Effector memory CD8-positive, alpha-beta T cell (primary cell): ENCODE data around the gene CFAP46.
"Not testable (repeated sequence)": the region's sequence is repeated elsewhere in the genome, so short reads cannot be mapped to it uniquely, and the experiment has no call there.

Source experiments
- ATAC-seq: fragments of 150-1000 bp; cut with Tn5 transposase; replicated peaks from 2 replicates; pipeline ENCODE4 v1.10.0; 2021; ENCODE audit warnings: mild to moderate bottlenecking, moderate library complexity
- DNase-seq, 3 experiments: peaks; one replicate each; pipeline ENCODE4 v3.0.0; 2021
- H3K27ac Mint-ChIP-seq, 2 donors: one replicate each; pipeline ENCODE4 v1.8.0; 2022; ENCODE audit warnings: mild to moderate bottlenecking in 2 of 2, mixed read lengths in 2 of 2, moderate library complexity in 2 of 2
- H3K27me3 Mint-ChIP-seq, 2 donors: one replicate each; pipeline ENCODE4 v1.8.0; 2022; ENCODE audit warnings: mixed read lengths in 2 of 2
- H3K36me3 Mint-ChIP-seq: one replicate; pipeline ENCODE4 v1.8.0; 2022; ENCODE audit warnings: mild to moderate bottlenecking, moderate library complexity, mixed read lengths; ENCODE audit not compliant: insufficient read depth
- H3K4me1 Mint-ChIP-seq, 2 donors: one replicate each; pipeline ENCODE4 v1.8.0; 2022; ENCODE audit warnings: low read depth in 2 of 2, mixed read lengths in 2 of 2
- H3K4me3 Mint-ChIP-seq, 2 donors: one replicate each; pipeline ENCODE4 v1.8.0; 2022; ENCODE audit warnings: mild to moderate bottlenecking in 2 of 2, mixed read lengths in 2 of 2, moderate library complexity in 2 of 2
- H3K9me3 Mint-ChIP-seq, 2 donors: one replicate each; pipeline ENCODE4 v1.8.0; 2022; ENCODE audit warnings: mixed read lengths in 2 of 2

Gene CFAP46

GRCh38 chr10:132910186-132910880 lies 32.0 kb downstream of the CFAP46 start:
- ATAC-seq (no peak), DNase-seq (no peak)
- no peak overlapping the region for H3K4me3 Mint-ChIP-seq
- peaks cover 0 to 8% of the 10 kb centered on the region in 2 donors for H3K27me3 Mint-ChIP-seq
- no peaks in the 10 kb centered on the region for H3K4me1 Mint-ChIP-seq
- H3K27ac Mint-ChIP-seq: no peak overlapping the region
- H3K36me3 Mint-ChIP-seq: no peaks in the 10 kb centered on the region
- no peaks in the 10 kb centered on the region for H3K9me3 Mint-ChIP-seq

DNA sequence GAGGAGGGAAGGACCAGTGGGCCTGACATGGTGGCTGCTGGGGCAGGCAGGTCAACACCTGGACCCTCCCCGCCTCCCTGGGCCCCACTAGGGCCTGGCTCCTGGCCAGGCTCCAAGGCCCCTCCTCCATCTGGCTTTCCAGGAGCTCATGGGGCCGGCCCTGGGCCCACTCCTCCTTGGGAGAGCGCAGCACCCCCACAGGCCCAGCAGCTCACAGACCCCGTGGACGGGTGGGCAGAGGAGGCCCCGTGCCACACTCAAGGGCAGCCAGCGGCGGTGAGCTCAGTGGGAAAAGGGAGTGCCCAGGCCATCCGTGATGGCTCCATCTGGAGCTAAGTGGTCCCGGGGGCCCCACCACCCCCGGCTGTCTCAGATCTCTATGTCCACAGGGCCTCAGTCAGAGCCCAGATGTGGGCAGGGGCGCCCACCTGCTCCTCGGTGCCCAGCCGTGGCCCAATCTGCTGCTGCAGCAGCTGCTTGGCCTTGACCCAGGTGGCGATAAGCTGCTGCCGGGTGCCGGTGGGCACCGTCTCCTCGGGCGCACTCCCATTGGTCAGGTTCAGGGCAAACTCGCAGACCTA lies 32.8 kb downstream of the CFAP46 start:
- Mint-ChIP-seq H3K4me3 (no peak overlapping the region), H3K36me3 (no peaks in the 10 kb centered on the region), H3K27me3 (peaks cover 6 to 8% of the 10 kb centered on the region in 2 donors), H3K4me1 (peaks cover 4 to 6% of the 10 kb centered on the region in 2 donors), H3K27ac (no peak overlapping the region), H3K9me3 (no peaks in the 10 kb centered on the region)
- ATAC-seq (no peak), DNase-seq (no peak)

DNA sequence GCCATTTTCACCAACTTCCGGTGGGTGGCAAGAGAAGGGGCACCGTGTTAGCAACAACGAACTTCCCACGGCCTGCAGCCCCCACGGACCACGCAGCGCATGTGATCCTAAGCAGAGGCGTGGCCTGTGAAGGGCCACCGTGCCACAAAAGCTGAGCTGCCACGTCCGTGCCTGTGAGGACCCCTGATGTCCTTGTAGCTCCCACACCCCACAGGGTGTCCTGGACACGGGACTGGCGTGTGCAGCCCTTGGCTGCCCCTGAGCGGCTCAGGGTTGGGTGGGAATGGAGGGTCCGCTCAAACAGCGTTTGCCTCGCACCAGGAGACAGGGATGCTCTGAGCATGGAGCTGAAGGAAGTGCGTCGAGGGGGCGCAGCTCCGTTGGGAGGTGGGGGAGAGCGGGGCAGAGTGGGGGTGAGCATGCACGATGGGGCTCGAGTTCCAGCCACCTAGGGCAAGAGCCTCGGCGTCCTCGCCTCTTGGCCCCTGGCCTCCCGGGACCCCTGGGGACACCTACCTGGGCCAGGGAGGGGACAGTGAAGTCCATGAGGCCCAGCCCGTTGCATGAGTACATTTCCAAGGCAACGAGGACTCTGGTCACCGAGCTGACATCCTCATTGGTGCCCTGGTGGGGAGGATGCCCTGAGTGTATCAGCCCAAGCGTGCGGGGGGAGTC lies 33.6 kb downstream of the CFAP46 start:
- H3K27me3 Mint-ChIP-seq: peaks cover 7 to 8% of the 10 kb centered on the region in 2 donors
- ATAC-seq: no peak
- peaks cover 4 to 8% of the 10 kb centered on the region in 2 donors for H3K4me1 Mint-ChIP-seq

DNA sequence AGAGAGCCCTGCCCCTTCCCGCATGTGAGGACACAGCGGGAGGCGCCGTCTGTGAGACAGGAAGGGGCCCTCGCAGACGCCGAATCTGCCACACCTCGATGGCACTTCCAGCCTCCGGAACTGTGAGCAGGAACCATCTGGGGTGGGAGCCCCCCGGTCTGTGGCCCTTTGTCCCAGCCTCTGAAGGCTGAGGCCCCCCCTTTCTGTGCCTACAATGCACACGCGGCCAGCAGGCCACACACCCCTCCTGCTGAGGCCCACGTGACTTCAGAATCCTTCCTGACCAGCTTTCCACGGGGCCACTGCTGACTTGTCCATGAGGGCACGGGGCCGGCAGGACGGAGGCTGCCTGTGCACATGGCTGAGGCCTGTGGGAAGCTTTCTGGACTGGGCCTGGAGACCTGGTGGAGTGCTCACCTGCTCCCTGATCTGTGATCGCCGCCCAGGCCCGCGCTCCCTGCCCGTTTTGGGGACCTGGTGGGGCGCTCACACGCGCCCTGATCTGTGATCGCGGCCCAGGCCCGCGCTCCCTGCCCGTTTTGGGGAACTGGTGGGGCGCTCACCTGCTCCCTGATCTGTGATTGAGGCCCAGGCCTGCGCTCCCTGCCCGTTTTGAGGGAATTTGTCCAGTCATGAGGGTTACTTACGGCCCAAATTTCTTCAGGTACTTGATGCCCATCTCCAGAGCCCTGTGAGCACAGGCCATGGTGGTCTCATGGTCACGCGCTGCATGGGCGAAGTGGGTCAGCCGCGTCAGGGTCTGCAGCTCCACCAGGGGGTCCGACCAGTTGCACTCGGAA lies 34.3 kb downstream of the CFAP46 start:
- Mint-ChIP-seq H3K27me3 (peaks cover 7 to 14% of the 10 kb centered on the region in 2 donors), H3K27ac (no peak overlapping the region), H3K4me1 (peaks cover 4 to 8% of the 10 kb centered on the region in 2 donors), H3K4me3 (no peak overlapping the region), H3K9me3 (no peaks in the 10 kb centered on the region), H3K36me3 (no peaks in the 10 kb centered on the region)
- DNase-seq (no peak), ATAC-seq (no peak)

More for the DNA sequence above, 33.6 kb downstream of the CFAP46 start:
- no peak overlapping the region for H3K27ac Mint-ChIP-seq
- H3K9me3 Mint-ChIP-seq: no peaks in the 10 kb centered on the region
- H3K36me3 Mint-ChIP-seq: no peaks in the 10 kb centered on the region
- DNase-seq: no peak
- H3K4me3 Mint-ChIP-seq: no peak overlapping the region

GRCh38 chr10:132906836-132907235 lies 35.5 kb downstream of the CFAP46 start:
- DNase-seq: no peak
- ATAC-seq: no peak
- H3K4me1 Mint-ChIP-seq: peaks cover 4 to 8% of the 10 kb centered on the region in 2 donors
- H3K4me3 Mint-ChIP-seq: no peak overlapping the region
- no peaks in the 10 kb centered on the region for H3K36me3 Mint-ChIP-seq
- H3K27ac Mint-ChIP-seq: no peak overlapping the region
- peaks cover 7 to 21% of the 10 kb centered on the region in 2 donors for H3K27me3 Mint-ChIP-seq
- no peaks in the 10 kb centered on the region for H3K9me3 Mint-ChIP-seq

DNA sequence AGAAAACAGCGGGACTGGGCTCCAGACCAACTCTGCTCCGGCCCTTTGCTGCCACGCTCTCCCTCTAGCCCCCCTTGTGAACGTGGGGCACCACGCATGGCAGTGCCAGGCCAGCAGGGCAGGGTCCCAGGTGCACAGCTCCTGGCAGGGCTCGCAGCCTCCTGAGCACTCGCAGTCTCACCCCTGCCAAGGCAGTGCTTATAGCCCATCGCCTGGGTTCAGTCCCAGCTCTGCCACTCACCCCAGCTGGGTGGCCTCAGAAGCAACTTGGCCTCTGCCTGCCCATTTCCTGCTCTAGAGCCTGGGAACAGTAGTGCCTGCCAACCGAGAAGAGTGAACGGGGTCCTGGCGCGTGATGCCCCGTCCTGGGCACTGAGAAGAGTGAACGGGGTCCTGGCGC lies 36.3 kb downstream of the CFAP46 start:
- Mint-ChIP-seq H3K27ac (no peak overlapping the region), H3K36me3 (no peaks in the 10 kb centered on the region), H3K27me3 (peaks cover 7 to 22% of the 10 kb centered on the region in 2 donors), H3K4me1 (peaks cover 4 to 8% of the 10 kb centered on the region in 2 donors), H3K4me3 (no peak overlapping the region), H3K9me3 (peaks cover 0 to 5% of the 10 kb centered on the region in 2 donors)
- ATAC-seq (no peak), DNase-seq (no peak)

DNA sequence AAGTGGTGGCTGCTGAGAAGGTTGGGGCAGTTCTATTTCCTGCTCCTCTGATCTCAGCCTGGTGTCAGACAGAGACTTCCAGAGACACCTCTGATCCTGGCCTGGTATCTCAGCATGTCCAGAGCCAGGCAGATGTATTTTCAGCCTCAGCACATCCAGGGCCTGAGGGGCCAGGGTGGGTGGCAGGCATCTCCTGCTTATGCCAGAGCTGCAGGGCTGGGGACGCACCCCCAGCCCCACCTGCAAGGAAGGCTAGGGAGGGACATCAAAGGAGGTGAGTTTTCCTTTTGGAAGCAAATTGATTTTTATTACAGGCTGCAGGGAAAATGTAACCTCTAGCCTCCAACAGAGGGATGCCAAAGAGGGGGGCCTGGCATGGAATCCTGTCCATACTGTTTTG lies 36.7 kb downstream of the CFAP46 start:
- Mint-ChIP-seq H3K4me3 (no peak overlapping the region), H3K27ac (no peak overlapping the region), H3K36me3 (no peaks in the 10 kb centered on the region), H3K4me1 (peaks cover 4 to 8% of the 10 kb centered on the region in 2 donors), H3K9me3 (peaks cover 0 to 9% of the 10 kb centered on the region in 2 donors), H3K27me3 (peaks cover 7 to 22% of the 10 kb centered on the region in 2 donors)
- no peak for ATAC-seq
- no peak for DNase-seq

DNA sequence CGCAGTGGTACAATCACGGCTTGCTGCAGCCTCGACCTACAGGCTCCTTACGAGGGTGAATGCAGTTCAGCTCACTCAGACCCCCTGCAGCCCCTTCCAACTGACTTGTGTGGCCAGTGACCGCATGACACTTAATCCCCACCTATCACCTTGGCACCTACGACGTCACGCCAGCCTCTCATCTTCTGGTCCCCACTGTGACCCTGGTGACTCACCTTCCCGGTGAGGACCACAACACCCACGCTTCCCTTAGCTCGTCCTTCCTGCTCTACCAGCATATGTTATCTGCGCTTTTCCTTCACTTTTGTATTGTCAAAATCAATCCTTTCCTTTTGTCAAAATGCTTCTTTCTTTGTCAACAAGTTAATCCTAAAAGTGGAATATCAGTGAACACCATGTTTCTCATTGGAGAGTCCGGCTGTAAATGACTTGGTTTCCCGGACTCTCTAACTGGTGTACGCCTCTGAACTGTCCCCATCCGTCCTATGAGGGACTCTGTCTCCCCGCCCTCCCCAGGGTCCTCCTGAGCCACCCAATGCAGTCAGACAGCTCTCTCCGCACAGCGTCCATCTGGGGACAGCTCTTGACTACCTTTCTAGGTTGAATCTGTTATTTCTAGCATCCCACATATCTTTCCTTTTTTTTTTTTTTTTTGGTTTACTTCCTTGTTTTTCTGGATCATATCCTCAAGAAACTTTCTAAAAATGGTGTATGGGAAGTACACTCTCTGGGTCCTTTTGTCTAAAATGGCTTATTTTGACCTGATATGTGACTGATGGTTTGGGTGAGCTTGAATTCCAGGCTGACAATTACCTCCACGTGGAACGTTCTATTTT lies 37.3 kb downstream of the CFAP46 start:
- H3K4me1 Mint-ChIP-seq: peaks cover 4 to 8% of the 10 kb centered on the region in 2 donors
- peaks cover 7 to 25% of the 10 kb centered on the region in 2 donors for H3K27me3 Mint-ChIP-seq
- H3K27ac Mint-ChIP-seq: no peak overlapping the region
- peaks cover 0 to 9% of the 10 kb centered on the region in 2 donors for H3K9me3 Mint-ChIP-seq
- ATAC-seq (no peak), DNase-seq (no peak)
- no peak overlapping the region for H3K4me3 Mint-ChIP-seq
- no peaks in the 10 kb centered on the region for H3K36me3 Mint-ChIP-seq

DNA sequence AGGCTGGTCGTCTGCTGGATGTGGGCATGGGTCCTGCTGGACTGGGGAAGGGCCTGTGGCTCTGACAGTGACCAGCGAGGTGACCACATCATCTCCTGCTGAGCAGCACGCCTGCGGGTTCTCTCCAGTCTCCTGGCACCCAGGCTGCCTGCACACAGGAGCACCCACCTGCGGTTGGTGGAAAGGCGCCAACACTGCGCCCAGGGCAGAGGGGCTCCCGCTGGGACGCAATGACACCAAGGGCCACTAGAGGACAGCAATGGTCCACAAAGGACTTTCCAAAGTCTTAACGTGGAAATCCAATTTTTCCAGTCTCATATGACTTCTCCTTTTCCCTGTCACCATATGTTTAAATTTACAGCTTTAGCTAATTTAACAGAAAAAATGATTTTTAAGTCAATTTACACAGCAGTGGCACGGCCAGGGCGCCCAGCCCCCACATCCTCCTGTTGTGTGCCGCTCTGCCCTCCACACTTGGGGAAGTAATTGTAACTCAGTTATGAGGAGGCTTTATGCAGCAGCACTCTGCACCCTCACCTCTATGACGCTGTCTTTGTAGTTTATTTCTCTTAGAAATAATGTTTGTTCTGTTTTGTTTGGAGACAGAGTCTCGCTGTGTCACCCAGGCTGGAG lies 38.1 kb downstream of the CFAP46 start:
- Mint-ChIP-seq H3K4me3 (no peak overlapping the region), H3K36me3 (no peaks in the 10 kb centered on the region), H3K9me3 (peaks cover 0 to 9% of the 10 kb centered on the region in 2 donors), H3K27ac (no peak overlapping the region), H3K4me1 (peaks cover 4 to 8% of the 10 kb centered on the region in 2 donors), H3K27me3 (peaks cover 7 to 27% of the 10 kb centered on the region in 2 donors)
- no peak for ATAC-seq
- DNase-seq: no peak

- not testable (repeated sequence) for H3K4me3 Mint-ChIP-seq, H3K36me3 Mint-ChIP-seq, H3K27ac Mint-ChIP-seq, DNase-seq, ATAC-seq, H3K9me3 Mint-ChIP-seq, H3K4me1 Mint-ChIP-seq
- H3K27me3 Mint-ChIP-seq: peaks cover 7 to 27% of the 10 kb centered on the region in 2 donors
Measured at GRCh38 chr10:132902656-132903575, 39.5 kb downstream of the CFAP46 start.

GRCh38 chr10:132901351-132901750 lies 41.0 kb downstream of the CFAP46 start:
- Mint-ChIP-seq H3K36me3 (no peaks in the 10 kb centered on the region), H3K9me3 (peaks cover 0 to 9% of the 10 kb centered on the region in 2 donors), H3K4me3 (no peak overlapping the region), H3K4me1 (peaks cover 4 to 8% of the 10 kb centered on the region in 2 donors), H3K27ac (no peak overlapping the region), H3K27me3 (peaks cover 7 to 27% of the 10 kb centered on the region in 2 donors)
- ATAC-seq (no peak), DNase-seq (no peak)
